Aorta (tissue), 5 donors: ENCODE measurements around the gene SDHA. TPM values are rescaled to one million over a fixed set of nuclear protein-coding genes. Genes with fewer than 3 reads are reported as not detected.
A peak's percentile ranks its signal among the peaks of the same experiment; 100 is the strongest.
"Not testable (repeated sequence)": the region's sequence is repeated elsewhere in the genome, so short reads cannot be mapped to it uniquely, and the experiment has no call there.

ENCODE experiments used
- ATAC-seq: fragments of 200-7000 bp; cut with Tn5 transposase; one replicate; pipeline ENCODE4 v1.9.1; 2022; ENCODE audit warnings: moderate library complexity; ENCODE audit not compliant: low FRiP score
- DNase-seq, 2 donors: peaks; one replicate each; pipeline ENCODE4 v3.0.0-alpha.2; 2020
- H3K27ac ChIP-seq, 2 donors: one replicate each; pipeline ENCODE4 v1.5.1; 2013; ENCODE audit warnings: low read length in 2 of 2, mild to moderate bottlenecking in 2 of 2, moderate library complexity in 2 of 2, control low read depth in 1 of 2, inconsistent platforms in 1 of 2, low read depth in 1 of 2
- H3K27me3 ChIP-seq, 2 donors: one replicate each; pipeline ENCODE4 v1.6.1; 2013; ENCODE audit warnings: control low read depth in 1 of 2, low read length in 1 of 2, mild to moderate bottlenecking in 1 of 2, moderate library complexity in 1 of 2; ENCODE audit not compliant: insufficient read depth in 2 of 2, control insufficient read depth in 1 of 2
- H3K36me3 ChIP-seq, 2 donors: one replicate each; pipeline ENCODE4 v1.6.1; 2013; ENCODE audit warnings: control low read depth in 1 of 2, low read length in 1 of 2, mild to moderate bottlenecking in 1 of 2; ENCODE audit not compliant: insufficient read depth in 2 of 2, control insufficient read depth in 1 of 2
- H3K4me1 ChIP-seq, 2 donors: one replicate each; pipeline ENCODE4 v1.6.1; 2013; ENCODE audit warnings: low read length in 2 of 2, control low read depth in 1 of 2, mild to moderate bottlenecking in 1 of 2, moderate library complexity in 1 of 2; ENCODE audit not compliant: insufficient read depth in 2 of 2, control insufficient read depth in 1 of 2
- H3K4me3 ChIP-seq, 2 donors: one replicate each; pipeline ENCODE4 v1.5.1; 2013; ENCODE audit warnings: low read length in 2 of 2, control low read depth in 1 of 2, mild to moderate bottlenecking in 1 of 2
- H3K9me3 ChIP-seq: one replicate; pipeline ENCODE4 v1.6.1; 2013; ENCODE audit warnings: mild to moderate bottlenecking, low read length; ENCODE audit not compliant: control insufficient read depth
- WGBS, 2 donors: extraction: QIAGEN DNeasy Blood & Tissue Kit; methylation state at CpG; one replicate each; pipeline ENCODE4 v1.1.7; 2013; 5-methylcytosine and 5-hydroxymethylcytosine counted together
- intact Hi-C, 2 donors: fragments of 100-400 bp; cut with DNase I; formaldehyde crosslinking; loops; one replicate each; pipeline versions ENCODE4 v1.14.2 to v1.15.0; 2022
- polyA plus RNA-seq, 2 donors: library from polyadenylated mRNA; stranded (reverse); fragments of 200-250 nt; gene quantifications; one replicate each; pipeline ENCODE4 v1.2.3, GENCODE V29; 2013
- total RNA-seq, 2 donors: library from RNA; stranded (reverse); fragmentation: NEBNext Ultra II Directional; extraction: Animal tissue kit (Norgen Biotek cat#: 25700); gene quantifications; one replicate each; pipeline ENCODE4 v1.2.1, GENCODE V29; 2021
- donor health status: healthy with polysubstance abuse.
- donor health status: Bipolar disorder and iron deficiency.
- donor health status: DM: no; HTN: no; CAD: no.
- donor health status: DM: no; HTN: no; CAD: no.
- donor health status: DM: yes; HTN: yes; CAD: no.

The SDHA gene
- total and polyA plus RNA-seq, 4 donors: 61.9 to 89.4 (median 74.9) TPM

GRCh38 chr5:206406-206805 is 11.7 kb upstream of the SDHA start:
- Histone ChIP-seq H3K4me3 (no peak overlapping the region), H3K27me3 (no peaks in the 10 kb centered on the region), H3K9me3 (no peaks in the 10 kb centered on the region), H3K27ac (no peak overlapping the region), H3K36me3 (no peaks in the 10 kb centered on the region), H3K4me1 (no peaks in the 10 kb centered on the region)
- intact Hi-C loops: no loop called here
- DNase-seq: peak in 1 of 2 donors; percentile 51
- peak; percentile 76 for ATAC-seq
- 72 to 81% methylated on average over 11 of the region's 11 CpGs for WGBS, 2 donors

GRCh38 chr5:206927-207536 is 11.1 kb upstream of the SDHA start:
- 96 to 97% methylated on average over 8 of the region's 8 CpGs for WGBS, 2 donors
- no peak for ATAC-seq
- Histone ChIP-seq H3K4me3 (no peak overlapping the region), H3K9me3 (no peaks in the 10 kb centered on the region), H3K36me3 (no peaks in the 10 kb centered on the region), H3K4me1 (no peaks in the 10 kb centered on the region), H3K27ac (no peak overlapping the region), H3K27me3 (no peaks in the 10 kb centered on the region)
- intact Hi-C loops: no loop called here
- peak in 1 of 2 donors; percentile 13 for DNase-seq

- Histone ChIP-seq H3K27me3 (no peaks in the 10 kb centered on the region), H3K4me1 (no peaks in the 10 kb centered on the region), H3K36me3 (no peaks in the 10 kb centered on the region), H3K9me3 (no peaks in the 10 kb centered on the region), H3K4me3 (no peak overlapping the region), H3K27ac (no peak overlapping the region)
- ATAC-seq: no peak
- intact Hi-C loops: no loop called here
- 92 to 96% methylated on average over 14 of the region's 14 CpGs for WGBS, 2 donors
- DNase-seq: peak in 1 of 2 donors; percentile 61
Observed at GRCh38 chr5:207599-207998, 10.5 kb upstream of the SDHA start.

GRCh38 chr5:208449-209114 is 9.5 kb upstream of the SDHA start:
- DNase-seq: peak in 1 of 2 donors; percentile 55
- no peaks in the 10 kb centered on the region for H3K9me3 ChIP-seq
- no peak overlapping the region for H3K4me3 ChIP-seq
- no peak for ATAC-seq
- H3K27me3 ChIP-seq: no peaks in the 10 kb centered on the region
- H3K36me3 ChIP-seq: peaks cover 0 to under 1% of the 10 kb centered on the region in 2 donors
- no peak overlapping the region for H3K27ac ChIP-seq
- no peaks in the 10 kb centered on the region for H3K4me1 ChIP-seq
- 77 to 85% methylated on average over 15 of the region's 15 CpGs for WGBS, 2 donors
- intact Hi-C loops: no loop called here

GRCh38 chr5:213803-214395 is 4.2 kb upstream of the SDHA start:
- DNase-seq (no peak), ATAC-seq (no peak)
- peaks cover 0 to 4% of the 10 kb centered on the region in 2 donors for H3K36me3 ChIP-seq
- no peaks in the 10 kb centered on the region for H3K27me3 ChIP-seq
- H3K4me3 ChIP-seq: no peak overlapping the region
- H3K27ac ChIP-seq: no peak overlapping the region
- intact Hi-C loops: no loop called here
- no peaks in the 10 kb centered on the region for H3K4me1 ChIP-seq
- H3K9me3 ChIP-seq: no peaks in the 10 kb centered on the region
- 95 to 98% methylated on average over 12 of the region's 12 CpGs for WGBS, 2 donors

GRCh38 chr5:215256-215655 is 2.9 kb upstream of the SDHA start:
- intact Hi-C loops, ATAC-seq, DNase-seq, H3K9me3 ChIP-seq, H3K36me3 ChIP-seq, H3K27ac ChIP-seq, H3K27me3 ChIP-seq, H3K4me3 ChIP-seq, H3K4me1 ChIP-seq: not testable (repeated sequence)
- 80 to 92% methylated on average over 1 to 2 of the region's 2 CpGs for WGBS, 2 donors

- H3K9me3 ChIP-seq, H3K36me3 ChIP-seq, H3K27me3 ChIP-seq, H3K4me1 ChIP-seq, ATAC-seq, H3K4me3 ChIP-seq, intact Hi-C loops, H3K27ac ChIP-seq: not testable (repeated sequence)
- peak in 1 of 2 donors; percentile 24 for DNase-seq
- WGBS, 2 donors: 93% methylated on average over 9 of the region's 10 CpGs
Observed at GRCh38 chr5:216076-216475, 2.0 kb upstream of the SDHA start.

- intact Hi-C loops: no loop called here
- Histone ChIP-seq H3K27me3 (no peaks in the 10 kb centered on the region), H3K36me3 (peaks cover 0 to 2% of the 10 kb centered on the region in 2 donors), H3K9me3 (no peaks in the 10 kb centered on the region), H3K27ac (peak overlapping the region in 1 of 2 donors; percentile 67), H3K4me1 (no peaks in the 10 kb centered on the region), H3K4me3 (peak overlapping the region; percentile 88 to 97)
- ATAC-seq (peak; percentile 76), DNase-seq (peak in 1 of 2 donors; percentile 79)
- 0 to 1% methylated on average over 49 to 73 of the region's 73 CpGs for WGBS, 2 donors
Observed at GRCh38 chr5:218457-219291, 554 bp downstream of the SDHA start.
